GM21737 (cell line): ENCODE measurements around the gene SLC35A2.

Experiments used
- ATAC-seq: cut with Tn5 transposase; IDR thresholded peaks from one replicate; pipeline ENCODE4 v1.9.1; 2021; ENCODE audit warnings: mild to moderate bottlenecking, moderate library complexity; ENCODE audit not compliant: unreplicated experiment

The SLC35A2 gene

GRCh38 chrX:48927736-48928382 lies 16.4 kb upstream of the SLC35A2 start:
- no peak for ATAC-seq

GRCh38 chrX:48927123-48927522 lies 15.7 kb upstream of the SLC35A2 start:
- ATAC-seq: no peak

- ATAC-seq: no peak
Measured at GRCh38 chrX:48924270-48924669, 12.8 kb upstream of the SLC35A2 start.

- no peak for ATAC-seq
Measured at GRCh38 chrX:48923771-48924170, 12.3 kb upstream of the SLC35A2 start.

- no peak for ATAC-seq
Measured at GRCh38 chrX:48920718-48921104, 9.3 kb upstream of the SLC35A2 start.

- no peak for ATAC-seq
Measured at GRCh38 chrX:48919947-48920717, 8.7 kb upstream of the SLC35A2 start.

- peak; percentile 9 for ATAC-seq
Measured at GRCh38 chrX:48919360-48919841, 8.0 kb upstream of the SLC35A2 start.

GRCh38 chrX:48918643-48919340 lies 7.3 kb upstream of the SLC35A2 start, which contains the start of gene PIM2:
PIM2 (minus strand) TSS chrX:48919024; CDS start chrX:48918834, 190 bp downstream.
- ATAC-seq: peak; percentile 70

- ATAC-seq: no peak
Measured at GRCh38 chrX:48918301-48918642, 6.8 kb upstream of the SLC35A2 start.

- ATAC-seq: peak; percentile 39
Measured at GRCh38 chrX:48917139-48918001, 5.9 kb upstream of the SLC35A2 start.

GRCh38 chrX:48914593-48915493 lies 3.4 kb upstream of the SLC35A2 start:
- no peak for ATAC-seq

GRCh38 chrX:48913605-48914366 lies 2.3 kb upstream of the SLC35A2 start:
- ATAC-seq: no peak

GRCh38 chrX:48910926-48911411 lies 477 bp downstream of the SLC35A2 start:
- ATAC-seq: peak; percentile 1

GRCh38 chrX:48909703-48910294 lies 1.6 kb downstream of the SLC35A2 start:
- no peak for ATAC-seq

GRCh38 chrX:48908600-48908999 lies 2.8 kb downstream of the SLC35A2 start:
- no peak for ATAC-seq

- ATAC-seq: no peak
Measured at GRCh38 chrX:48905090-48905790, 6.2 kb downstream of the SLC35A2 start.

GRCh38 chrX:48904626-48905025 lies 6.8 kb downstream of the SLC35A2 start:
- ATAC-seq: no peak

- no peak for ATAC-seq
Measured at GRCh38 chrX:48904180-48904579, 7.3 kb downstream of the SLC35A2 start.
